K562 (cell line): Measurements from ENCODE around the gene C1QTNF2. TPM values are rescaled to one million over a fixed set of nuclear protein-coding genes. Genes with fewer than 3 reads are reported as not detected.

Experiments used
- ATAC-seq: fragments of 200-7000 bp; cut with Tn5 transposase; 3 replicates; pipeline ENCODE4 v1.9.1; 2020; ENCODE audit warnings: moderate library complexity
- BruUV-seq: library from RNA; stranded (reverse); fragments of 400-500 nt; replicated peaks from 2 replicates; lab custom pipeline; 2021; lab: Mats Ljungman, UMichigan
- CTCF ChIA-PET: fragments of 300-600 bp; formaldehyde crosslinking; extraction: SDS; loops from one replicate; lab custom pipeline; 2021; ENCODE audit warnings: low intra/inter-chr PET ratio; lab: Yijun Ruan, JAX
- POLR2A ChIA-PET: fragments of 300-600, 350-650 bp; sonication (Branson Sonifier 250); formaldehyde crosslinking; extraction: SDS; loops from one replicate; lab custom pipeline; 2021; ENCODE audit warnings: antibody characterized with exemption, inconsistent platforms; lab: Yijun Ruan, JAX
- DNase-seq, 4 experiments: peaks; one replicate each; pipeline versions ENCODE4 v3.0.0 to v3.0.0-alpha.2; 2011 to 2018; ENCODE audit warnings: low spot score in 3 of 4, mixed read lengths in 3 of 4; ENCODE audit errors: extremely low read depth in 1 of 4
- FAIRE-seq: peaks from 2 replicates; lab custom pipeline; 2011; peaks lifted over from hg19 to GRCh38; lab: Jason Lieb, UNC
- H2AFZ ChIP-seq: 2 replicates; pipeline ENCODE4 v1.6.0; 2011; ENCODE audit warnings: low read depth, low read length, control low read depth, inconsistent platforms
- H3K27ac ChIP-seq: fragments of 200-600 bp; 3 replicates; pipeline ENCODE4 v1.8.0; 2011; ENCODE audit warnings: low read depth, mild to moderate bottlenecking, control low read depth, inconsistent platforms, low read length, moderate library complexity, mixed read lengths; ENCODE audit errors: extremely low read depth
- H3K27me3 ChIP-seq, 2 experiments: fragments of 300-600 bp in 1 of 2; 2 replicates in 1 of 2; 3 replicates in 1 of 2; pipeline versions ENCODE4 v1.6.0 to v1.8.0; 2011; ENCODE audit warnings: inconsistent platforms in 2 of 2, low read length in 2 of 2, mild to moderate bottlenecking in 1 of 2, mixed read lengths in 1 of 2, moderate library complexity in 1 of 2; ENCODE audit not compliant: control insufficient read depth in 2 of 2, insufficient read depth in 2 of 2
- H3K36me3 ChIP-seq: fragments of 300-600 bp; 3 replicates; pipeline ENCODE4 v1.8.0; 2011; ENCODE audit warnings: mild to moderate bottlenecking, low read length, inconsistent platforms; ENCODE audit not compliant: control insufficient read depth, insufficient read depth
- H3K4me1 ChIP-seq, 2 experiments: fragments of 200-600 bp in 1 of 2; replicated peaks in 1 of 2; 2 replicates in 1 of 2; 3 replicates in 1 of 2; pipeline versions ENCODE4 v1.5.1 to v1.8.0; 2011; ENCODE audit warnings: inconsistent platforms in 2 of 2, low read length in 2 of 2, mild to moderate bottlenecking in 1 of 2, mixed read lengths in 1 of 2, moderate library complexity in 1 of 2; ENCODE audit not compliant: control insufficient read depth in 2 of 2, insufficient read depth in 2 of 2
- H3K4me2 ChIP-seq: 2 replicates; pipeline ENCODE4 v1.6.1; 2011; ENCODE audit warnings: low read length, control low read depth, inconsistent platforms, mixed read lengths; ENCODE audit not compliant: insufficient read depth
- H3K4me3 ChIP-seq: fragments of 200-600 bp; sonication (generic), shearing (Covaris generic); 2 replicates; pipeline ENCODE4 v1.5.1; 2016; ENCODE audit warnings: control low read depth, inconsistent platforms
- H3K79me2 ChIP-seq: fragments of 200-600 bp; 3 replicates; pipeline ENCODE4 v1.8.0; 2011; ENCODE audit warnings: low read length, inconsistent platforms; ENCODE audit not compliant: control insufficient read depth, insufficient read depth
- H3K9ac ChIP-seq, 2 experiments: 2 replicates each; pipeline versions ENCODE4 v1.6.0 to v1.6.1; 2011; ENCODE audit warnings: low read depth in 2 of 2, low read length in 2 of 2, control low read depth in 1 of 2, inconsistent platforms in 1 of 2, mild to moderate bottlenecking in 1 of 2, mixed read lengths in 1 of 2; ENCODE audit not compliant: insufficient read depth in 1 of 2
- H3K9me1 ChIP-seq: one replicate; pipeline ENCODE4 v1.6.0; 2011; ENCODE audit warnings: inconsistent platforms, mild to moderate bottlenecking, low read length, moderate library complexity; ENCODE audit not compliant: control insufficient read depth, insufficient read depth
- H3K9me3 ChIP-seq: replicated peaks from 2 replicates; pipeline ENCODE4 v1.5.1; 2011; ENCODE audit warnings: low read depth, low read length, inconsistent platforms; ENCODE audit not compliant: control insufficient read depth, insufficient read depth
- H4K20me1 ChIP-seq: replicated peaks from 2 replicates; pipeline ENCODE4 v1.6.1; 2011; ENCODE audit warnings: low read length, inconsistent platforms, mixed read lengths; ENCODE audit not compliant: control insufficient read depth, insufficient read depth
- CSDE1 ChIP-seq, 2 experiments: fragments of 450-650 bp; IDR thresholded peaks; 2 replicates each; pipeline ENCODE4 v1.6.1; 2016; ENCODE audit warnings: mild to moderate bottlenecking in 1 of 2
- HDAC8 ChIP-seq: fragments of 450-650 bp; IDR thresholded peaks from 2 replicates; pipeline ENCODE4 v1.6.1; 2016; ENCODE audit warnings: mild to moderate bottlenecking, missing genetic modification characterization, moderate library complexity, missing compliant biosample characterization
- KLF13 ChIP-seq: fragments of 450-650 bp; IDR thresholded peaks from 2 replicates; pipeline ENCODE4 v1.6.1; 2016; ENCODE audit warnings: missing genetic modification characterization, low read depth, mild to moderate bottlenecking, missing compliant biosample characterization, moderate library complexity, borderline replicate concordance
- MEF2A ChIP-seq: IDR thresholded peaks from 2 replicates; pipeline ENCODE4 v1.6.1; 2011; ENCODE audit warnings: low read depth, mild to moderate bottlenecking, low read length, moderate library complexity; ENCODE audit not compliant: control insufficient read depth
- PHF20 ChIP-seq: fragments of 450-650 bp; IDR thresholded peaks from 2 replicates; pipeline ENCODE4 v1.6.1; 2018; ENCODE audit not compliant: partially characterized antibody
- POLR2AphosphoS5 ChIP-seq: IDR thresholded peaks from 2 replicates; pipeline ENCODE4 v1.6.1; 2011; ENCODE audit warnings: mild to moderate bottlenecking, low read depth, low read length, moderate library complexity; ENCODE audit not compliant: control insufficient read depth, insufficient read depth
- TCF7L2 ChIP-seq: fragments of 150-350 bp; IDR thresholded peaks from 2 replicates; pipeline ENCODE4 v1.6.1; 2016; ENCODE audit warnings: low read depth, mild to moderate bottlenecking, low read length, moderate library complexity
- TRIM25 ChIP-seq: fragments of 450-650 bp; IDR thresholded peaks from 2 replicates; pipeline ENCODE4 v1.7.0; 2016; ENCODE audit warnings: borderline replicate concordance
- ZNF124 ChIP-seq: sonication (generic); formaldehyde crosslinking; IDR thresholded peaks from 2 replicates; pipeline ENCODE4 v1.8.1; 2022; ENCODE audit warnings: missing genetic modification reagents
- ZNF212 ChIP-seq: fragments of 450-650 bp; formaldehyde crosslinking; IDR thresholded peaks from 2 replicates; pipeline ENCODE4 v1.4.0; 2020; ENCODE audit warnings: mild to moderate bottlenecking
- WGBS: fragments of 100-300 bp; shearing (Covaris generic); methylation state at CpG from one replicate; pipeline ENCODE4 v1.1.6; 2016; ENCODE audit warnings: low coverage, mixed read lengths; ENCODE audit not compliant: insufficient coverage; ENCODE audit errors: missing lambda C conversion rate; 5-methylcytosine and 5-hydroxymethylcytosine counted together
- in situ Hi-C: fragments of 300-500 bp; cut with MboI; formaldehyde crosslinking; loops from 4 replicates; pipeline ENCODE4 v1.15.0; 2018; ENCODE audit warnings: inconsistent platforms, mixed read lengths
- intact Hi-C: fragments of 100-400 bp; cut with micrococcal nuclease; formaldehyde crosslinking; loops from 2 replicates; pipeline ENCODE4 v1.14.2; 2022
- polyA plus RNA-seq, 8 experiments: library from polyadenylated mRNA; depleted of rRNA in 4 of 8; stranded (reverse) in 5 of 8; unstranded in 3 of 8; fragments of >200 nt; fragmentation: Nextera tagmentation in 2 of 8; fragmentation: Illumina TruSeq in 1 of 8; extraction: Ambion mirVana in 2 of 8; extraction: Trizol in 1 of 8; gene quantifications; 2 replicates each; pipeline versions ENCODE4 v1.2.1 to v1.2.3, GENCODE V29; 2011 to 2014; ENCODE audit warnings: inconsistent platforms in 1 of 8, missing spikeins in 1 of 8
- total RNA-seq, 7 experiments: library from RNA; depleted of rRNA in 6 of 7; stranded (reverse); fragments of >200 nt in 6 of 7; fragmentation: Illumina TruSeq in 2 of 7; extraction: Trizol in 2 of 7; gene quantifications; 2 replicates each; pipeline versions ENCODE4 v1.2.1 to v1.2.3, GENCODE V29; 2011 to 2021; ENCODE audit warnings: low replicate concordance in 1 of 7

Gene C1QTNF2
- total and polyA plus RNA-seq, 9 of the 15 experiments (the other 6 are each of a cell fraction or from before 2014, with no cell fraction given): not detected

- intact Hi-C loops: no loop called here
Observed at GRCh38 chr5:160380041-160380440, 9.6 kb upstream of the C1QTNF2 start.

More at GRCh38 chr5:160380041-160380440, 9.6 kb upstream of the C1QTNF2 start:
- H2AFZ ChIP-seq: no peak overlapping the region
- no peak overlapping the region for H3K27ac ChIP-seq
- 0% methylated on average over 2 of the region's 2 CpGs for WGBS
- no peaks in the 10 kb centered on the region for H3K79me2 ChIP-seq
- ChIA-PET POLR2A (interaction anchor here (0.7 to 1.2 kb wide), 4 partner anchors 12 to 113 kb away, joined by 3 to 4 read pairs (median 4); partner anchors contain the start of gene FAM200C), CTCF (no interaction called here)
- no peak for ATAC-seq
- DNase-seq: no peak
- no peaks in the 10 kb centered on the region for H3K9me3 ChIP-seq
- TF ChIP-seq ZNF124 (CRISPR knock-in tag): no peak
- no peak for TF ChIP-seq HDAC8
- no peak for TF ChIP-seq PHF20
- no peak for TF ChIP-seq KLF13
- TF ChIP-seq ZNF212 (CRISPR knock-in tag): no peak
- no peak for TF ChIP-seq TCF7L2
- TF ChIP-seq TRIM25: no peak
- no peak for TF ChIP-seq POLR2AphosphoS5
- TF ChIP-seq CSDE1 (IDR thresholded peaks at IDR 0.05): no peak
- TF ChIP-seq MEF2A: no peak
- no peaks in the 10 kb centered on the region for H3K36me3 ChIP-seq
- no peak overlapping the region for H3K9ac ChIP-seq
- no peaks in the 10 kb centered on the region for H4K20me1 ChIP-seq
- H3K4me1 ChIP-seq: 0 out of 5 replicates have a peak, but pooled peaks cover 0 to 5% of the 10 kb centered on the region in 2 experiments
- H3K9me1 ChIP-seq: peaks cover 3% of the 10 kb centered on the region
- FAIRE-seq: no peak
- no peak overlapping the region for H3K4me3 ChIP-seq
- in situ Hi-C loops: no loop called here
- no peaks in the 10 kb centered on the region; a peak in 2 of 5 replicates for H3K27me3 ChIP-seq
- no TSS peak for BruUV-seq
- H3K4me2 ChIP-seq: no peak overlapping the region
